GM21360 (cell line): ENCODE data around the gene DSCAML1.

Experiments
- ATAC-seq: cut with Tn5 transposase; IDR thresholded peaks from one replicate; pipeline ENCODE4 v1.9.1; 2021; ENCODE audit warnings: mild to moderate bottlenecking, moderate library complexity; ENCODE audit not compliant: unreplicated experiment

The DSCAML1 gene

DNA sequence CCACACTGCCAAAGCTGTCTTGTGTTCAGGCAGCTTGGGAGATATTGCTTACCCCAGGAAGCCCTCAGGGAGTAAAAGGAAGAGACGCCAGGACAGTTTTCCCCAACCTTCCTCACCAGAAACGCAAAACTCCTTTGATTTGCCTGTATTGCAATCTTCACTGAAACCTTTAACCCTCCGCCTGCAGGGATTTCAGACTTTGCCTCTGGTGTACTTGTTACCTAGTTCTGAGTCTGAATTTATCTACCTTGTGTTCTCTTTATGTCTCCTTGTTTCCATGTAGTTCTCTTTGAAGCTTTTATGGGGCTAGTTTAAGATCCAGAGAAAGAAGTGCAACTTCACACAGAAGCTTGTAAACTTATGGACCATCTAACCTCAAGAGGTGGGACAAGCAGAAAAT is 154.2 kb downstream of the DSCAML1 start:
- ATAC-seq = no peak

DNA sequence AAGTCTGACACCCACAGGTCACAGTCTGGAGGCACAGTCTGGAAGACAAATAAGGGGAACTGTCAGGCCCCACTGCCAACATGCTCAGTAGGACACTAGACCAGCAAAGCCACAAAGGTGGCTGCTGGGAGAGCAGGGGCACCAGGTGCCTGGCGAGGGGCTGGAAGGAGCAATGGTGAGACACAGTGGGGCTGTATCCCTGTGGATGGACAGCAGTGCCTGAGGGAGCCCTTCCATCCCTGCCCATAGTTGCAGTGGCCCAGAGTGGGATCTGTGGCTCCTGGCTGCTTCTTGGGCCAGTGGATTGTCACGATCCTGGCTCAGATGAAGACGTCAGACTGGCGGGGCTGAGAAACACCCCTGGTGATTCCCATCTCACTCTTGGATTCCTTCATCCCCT is 154.6 kb downstream of the DSCAML1 start:
- ATAC-seq = no peak

DNA sequence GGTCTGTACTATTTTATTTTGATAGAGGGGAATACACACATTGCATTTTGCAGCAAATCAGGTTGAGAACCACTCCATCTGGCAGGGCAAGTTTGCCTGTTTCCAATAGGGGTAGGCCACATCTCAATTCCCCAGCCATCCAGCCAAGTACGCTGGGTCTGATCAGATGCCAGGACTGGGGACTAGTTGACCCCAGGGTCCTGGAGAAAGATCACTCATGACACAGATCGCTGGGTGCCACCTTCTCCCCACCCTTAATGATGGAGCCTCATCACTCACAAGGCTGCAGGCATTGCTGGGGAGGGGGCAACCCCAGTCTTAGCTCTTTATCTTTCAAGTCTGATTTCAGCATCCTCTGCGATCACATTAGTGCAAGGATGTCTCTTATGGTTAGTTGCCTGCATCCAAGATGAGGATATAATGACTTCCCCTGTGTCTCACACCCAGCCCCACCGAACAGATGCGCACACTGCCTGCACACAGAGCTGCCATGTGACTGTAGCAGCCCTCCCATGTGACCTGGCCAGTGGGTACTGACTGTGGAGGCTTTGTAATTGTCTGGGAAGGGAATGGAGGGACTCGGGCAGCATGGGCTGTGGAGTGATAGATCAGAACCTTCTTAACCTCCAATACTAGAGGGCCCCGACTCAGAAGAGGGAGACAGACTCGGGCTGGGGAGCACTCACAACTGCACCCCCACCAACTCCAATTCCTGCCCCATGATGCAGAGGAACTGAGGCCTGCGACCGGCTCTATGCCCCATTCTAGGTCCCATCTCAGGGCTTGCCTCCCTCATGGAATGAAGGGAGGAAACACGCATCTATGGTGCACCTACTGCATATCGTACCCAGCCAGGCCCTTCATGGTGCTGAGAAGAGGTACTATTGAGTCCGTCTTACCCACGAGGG is 155.8 kb downstream of the DSCAML1 start:
- no peak for ATAC-seq

DNA sequence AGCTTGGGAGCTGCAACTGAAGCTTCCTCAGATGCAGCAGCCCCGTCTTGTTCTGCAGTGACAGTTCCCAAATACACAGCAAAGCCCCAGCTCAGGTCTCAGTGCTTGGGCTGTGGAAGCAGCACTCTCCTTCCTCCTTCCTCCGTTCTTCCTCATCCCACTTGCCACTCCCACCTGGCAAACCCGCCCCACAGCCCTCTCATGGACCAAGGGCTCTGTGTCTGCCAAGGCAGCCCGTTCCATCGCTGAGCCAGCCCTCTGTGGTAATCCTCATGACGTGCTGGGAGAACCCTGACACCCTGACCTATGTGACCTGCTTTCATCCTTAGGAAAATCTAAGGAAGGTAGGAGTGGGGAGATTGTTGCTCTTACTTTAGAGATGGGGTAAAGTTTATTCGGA is 157.0 kb downstream of the DSCAML1 start:
- no peak for ATAC-seq

DNA sequence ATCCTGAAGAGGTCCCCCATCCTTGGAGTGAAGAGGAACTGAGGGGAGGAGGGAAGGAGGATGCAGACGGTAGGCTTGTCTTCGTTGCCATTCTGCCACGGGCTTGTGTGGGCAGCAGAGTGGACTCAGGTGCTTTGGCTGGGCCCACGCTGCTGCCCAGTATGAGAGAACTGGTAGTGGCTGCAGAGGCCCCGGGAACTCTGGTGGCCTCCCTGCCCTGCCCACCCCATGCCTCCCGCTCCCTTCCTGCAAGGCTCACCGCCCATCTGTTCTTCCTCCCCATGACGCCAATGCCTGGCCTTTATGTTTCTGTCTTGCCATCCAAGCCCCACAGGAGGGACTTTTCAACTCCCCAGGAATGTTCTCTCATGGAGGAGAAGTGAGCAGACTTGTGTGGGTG is 157.4 kb downstream of the DSCAML1 start:
- ATAC-seq = no peak

DNA sequence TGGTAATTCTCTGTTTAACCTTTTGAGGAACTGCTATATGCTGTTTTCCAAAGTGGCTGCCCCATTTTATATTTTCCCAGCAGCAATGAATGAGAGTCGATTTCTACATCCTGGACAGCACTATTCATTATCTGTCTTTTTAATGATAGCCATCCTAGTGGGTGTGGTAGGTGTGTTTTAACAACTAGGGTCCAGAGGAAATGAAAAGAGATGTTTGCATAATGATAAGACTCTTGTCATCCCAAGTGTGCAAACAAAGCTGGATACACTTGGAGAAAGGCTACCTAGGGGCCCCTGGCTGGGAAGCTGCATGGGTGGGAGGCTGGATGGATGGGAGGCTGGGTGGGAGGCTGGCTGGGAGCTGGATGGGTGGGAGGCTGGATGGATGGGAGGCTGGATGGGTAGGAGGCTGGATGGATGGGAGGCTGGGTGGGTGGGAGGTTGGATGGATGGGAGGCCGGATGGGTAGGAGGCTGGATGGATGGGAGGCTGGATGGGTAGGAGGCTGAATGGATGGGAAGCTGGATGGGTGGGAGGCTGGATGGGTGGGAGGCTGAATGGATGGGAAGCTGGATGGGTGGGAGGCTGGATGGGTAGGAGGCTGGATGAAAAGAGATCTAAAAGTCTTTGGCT is 158.0 kb downstream of the DSCAML1 start:
- ATAC-seq = no peak

DNA sequence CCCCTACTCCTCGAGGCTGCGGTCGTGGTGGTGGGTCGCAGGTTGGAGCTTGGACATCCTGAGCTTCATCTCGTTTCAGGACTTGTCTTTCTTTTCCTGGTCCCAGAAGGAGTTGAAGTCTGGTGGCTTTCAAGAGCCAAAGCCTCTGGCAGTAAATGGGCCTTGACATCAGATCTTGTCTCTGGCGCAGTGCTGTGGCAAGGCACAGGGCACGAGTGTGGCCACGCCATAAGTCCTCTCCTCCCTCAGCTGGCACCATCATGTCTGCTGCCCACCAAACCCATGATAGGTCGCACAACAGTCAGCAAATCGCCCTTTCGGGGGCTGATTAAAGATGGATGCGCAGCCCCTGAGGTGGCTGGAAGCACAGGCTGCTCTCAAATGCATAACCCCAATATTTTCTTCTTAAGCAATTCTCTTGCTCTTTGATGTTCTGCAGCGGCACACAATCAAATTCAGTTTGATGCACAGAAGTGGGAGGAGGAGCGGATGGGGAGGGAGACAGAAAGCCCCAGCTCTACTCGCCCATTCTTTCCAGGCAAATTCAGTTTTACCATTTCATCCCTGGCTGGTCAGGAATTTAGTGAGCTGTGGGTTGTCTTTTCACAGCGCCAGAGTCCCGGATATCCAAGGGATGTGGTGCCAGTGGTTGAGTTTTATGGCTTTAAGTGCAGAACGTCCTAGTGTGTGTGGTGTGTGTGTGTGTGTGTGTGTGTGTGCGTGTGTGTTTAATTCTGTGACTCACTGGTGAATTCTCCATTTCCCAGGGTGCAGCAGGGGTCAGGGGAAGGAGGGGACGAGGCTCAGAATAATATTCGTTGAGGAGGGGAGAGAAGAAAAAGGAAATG is 162.0 kb downstream of the DSCAML1 start:
- no peak for ATAC-seq

DNA sequence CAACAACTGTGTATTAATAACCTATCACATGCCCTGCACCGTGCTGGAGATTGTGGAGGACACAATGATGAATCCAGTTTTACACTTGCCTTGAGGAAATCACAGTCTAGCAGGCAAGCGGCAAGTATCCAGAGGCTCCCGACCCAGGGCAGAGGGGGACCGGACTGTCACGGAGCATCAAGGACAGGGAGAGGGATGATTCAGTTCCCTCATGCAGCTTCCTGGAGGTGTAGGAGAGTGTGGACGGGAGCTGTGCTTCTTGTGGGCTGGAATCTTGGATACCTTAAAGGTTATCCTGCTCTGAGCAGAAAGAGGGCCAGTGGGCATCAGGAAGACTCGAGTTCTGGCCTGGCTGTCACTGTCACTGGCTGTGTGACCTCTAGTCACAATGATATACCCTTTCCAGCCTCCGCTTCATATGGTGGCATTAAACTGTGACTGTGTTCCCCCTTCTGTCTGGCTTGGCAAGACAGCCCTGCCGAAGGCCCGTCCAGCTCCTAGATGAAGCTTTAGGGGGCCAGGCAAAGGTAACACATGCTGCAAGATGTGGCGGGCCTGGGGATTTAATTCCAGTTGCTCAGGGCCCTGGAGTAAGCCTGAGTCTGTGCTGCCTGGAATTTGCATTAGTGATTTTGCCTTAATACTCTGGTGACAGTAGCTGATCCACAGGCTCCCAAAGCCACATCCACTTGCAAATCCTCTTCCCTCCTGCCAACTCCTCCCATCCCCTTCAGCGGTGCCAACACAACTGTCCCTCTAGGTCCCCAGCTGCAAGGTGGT is 162.8 kb downstream of the DSCAML1 start:
- ATAC-seq = no peak

DNA sequence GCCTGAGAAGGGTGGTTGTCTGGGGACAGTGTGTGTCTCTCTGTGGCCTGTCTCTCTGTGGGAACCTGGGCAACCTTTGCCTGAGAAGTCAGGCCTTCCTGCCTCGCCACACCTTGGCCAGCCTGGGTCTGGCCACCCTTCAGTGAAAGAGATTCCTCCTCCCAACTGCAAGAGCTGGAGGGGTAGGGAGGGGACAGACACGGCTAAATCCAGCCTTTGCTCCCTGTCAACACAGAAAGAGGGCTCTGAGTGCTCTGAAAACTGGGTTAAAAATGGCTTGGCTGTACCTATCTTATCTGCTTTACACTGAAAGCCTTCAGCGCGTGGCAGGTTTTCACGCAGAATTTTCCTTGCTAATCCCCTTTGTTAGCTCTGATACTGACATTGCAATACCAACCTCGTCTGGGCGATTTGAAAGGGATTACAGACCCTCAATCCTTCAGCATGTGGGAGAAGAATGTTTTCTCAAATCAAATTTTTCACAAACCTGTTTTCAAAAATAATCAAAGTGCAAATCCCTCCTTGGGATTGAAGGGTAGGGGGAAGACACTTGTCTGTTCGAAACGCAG is 163.7 kb downstream of the DSCAML1 start:
- no peak for ATAC-seq

DNA sequence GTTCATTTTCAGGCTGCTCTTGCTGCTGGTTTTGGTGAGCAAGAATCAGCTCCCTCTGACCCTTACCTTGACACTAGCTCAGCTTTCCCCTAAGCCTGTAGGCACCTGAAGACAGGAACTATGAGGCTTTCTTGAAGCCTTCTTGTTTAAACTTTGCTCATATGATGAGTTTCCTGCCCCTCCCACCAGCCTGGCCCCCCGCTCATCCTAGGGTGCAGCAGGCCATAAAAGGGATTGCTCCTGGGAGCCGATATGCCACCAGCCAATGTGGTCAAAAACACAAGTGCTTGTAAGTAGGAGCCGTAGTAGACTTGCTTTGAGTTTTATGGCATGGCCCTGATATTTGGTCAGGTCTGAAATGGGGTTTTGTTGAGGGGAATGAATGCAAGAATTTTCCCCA is 164.7 kb downstream of the DSCAML1 start:
- no peak for ATAC-seq

DNA sequence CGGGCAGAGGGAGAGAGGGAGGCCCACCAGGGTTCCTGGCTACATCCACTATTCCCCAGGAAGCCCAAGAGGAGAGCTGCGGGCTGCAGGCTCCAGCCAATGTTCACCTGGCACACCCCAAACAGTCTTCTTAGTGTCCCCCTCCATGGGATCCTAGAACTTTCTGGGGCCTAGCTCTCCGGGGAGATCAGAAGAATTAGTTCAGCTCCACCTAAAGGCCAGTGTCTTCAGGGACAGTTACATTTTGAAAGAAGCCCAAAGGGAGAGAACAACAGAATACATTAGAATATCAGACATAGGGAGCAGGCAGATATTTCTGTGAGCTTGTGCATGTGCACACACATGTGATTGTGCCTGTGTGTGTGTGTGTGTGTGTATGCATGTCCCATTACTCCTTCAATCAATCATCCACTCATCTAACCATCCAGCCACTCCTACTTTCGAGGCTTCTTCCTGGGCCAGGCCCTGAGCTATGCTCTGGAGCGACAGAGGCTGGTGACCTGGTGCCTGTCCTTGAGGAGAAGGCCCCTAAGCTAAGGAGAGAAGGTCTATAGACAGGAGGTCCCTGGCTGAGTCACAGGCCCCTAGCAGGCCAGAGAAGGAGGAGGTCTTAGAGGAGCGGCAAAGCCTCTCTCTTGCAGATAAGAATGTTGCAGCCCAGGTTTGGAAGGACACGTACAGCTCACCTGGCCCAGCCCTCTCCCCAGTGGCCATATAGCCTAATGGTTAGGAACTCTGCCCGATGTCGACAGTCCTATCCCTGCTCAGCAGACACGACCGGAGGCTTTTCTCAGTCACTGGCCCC is 165.5 kb downstream of the DSCAML1 start:
- no peak for ATAC-seq

DNA sequence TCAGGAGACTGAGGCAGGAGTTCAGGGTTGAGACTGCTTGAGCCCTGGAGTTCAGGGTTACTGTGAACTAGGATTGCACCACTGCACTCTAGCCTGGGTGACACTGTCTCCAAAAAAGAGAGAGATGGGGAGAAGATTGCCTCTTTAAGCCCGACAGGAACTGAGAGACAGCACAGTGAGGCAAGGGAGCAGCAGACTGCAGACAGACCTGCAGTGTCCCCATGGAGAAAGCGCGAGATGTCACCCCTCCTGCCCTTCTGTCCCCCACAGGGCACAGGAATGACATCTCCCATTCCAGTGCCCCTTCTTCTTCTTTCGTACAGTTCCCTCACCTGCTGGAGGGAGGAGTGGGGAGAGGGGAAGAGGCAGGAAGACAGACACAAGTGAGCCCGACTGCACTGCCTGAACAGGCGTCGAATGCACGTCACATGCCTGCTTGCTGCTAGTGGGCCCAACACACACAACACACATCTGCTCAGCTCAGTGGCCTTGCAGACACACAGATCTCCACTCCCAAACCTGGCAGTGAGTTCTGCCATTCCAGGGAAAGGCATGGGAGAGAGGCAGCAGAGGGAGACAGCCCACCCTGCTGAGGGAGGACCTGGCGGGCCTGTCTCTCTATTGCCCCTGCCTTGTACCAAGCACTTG is 167.0 kb downstream of the DSCAML1 start:
- ATAC-seq = no peak

DNA sequence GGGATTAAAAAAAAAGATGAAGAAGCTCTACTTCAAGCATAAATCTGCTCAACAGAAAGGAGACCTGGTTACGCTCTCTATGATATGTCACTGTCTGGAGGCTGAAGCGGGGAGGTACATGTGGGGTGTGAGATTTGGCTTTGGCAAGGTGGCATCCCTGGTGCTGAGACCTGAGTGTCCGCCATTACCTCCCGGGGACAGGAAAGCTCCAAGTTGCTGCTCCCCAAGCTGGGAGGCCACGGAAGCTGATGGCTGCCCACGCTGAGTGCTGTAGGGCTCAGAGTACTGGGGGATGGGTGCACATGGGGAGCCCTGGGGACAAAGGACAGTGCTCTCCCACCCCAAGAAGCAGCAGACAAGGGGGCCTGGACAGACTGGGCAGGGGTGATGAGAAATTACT is 167.9 kb downstream of the DSCAML1 start:
- no peak for ATAC-seq

DNA sequence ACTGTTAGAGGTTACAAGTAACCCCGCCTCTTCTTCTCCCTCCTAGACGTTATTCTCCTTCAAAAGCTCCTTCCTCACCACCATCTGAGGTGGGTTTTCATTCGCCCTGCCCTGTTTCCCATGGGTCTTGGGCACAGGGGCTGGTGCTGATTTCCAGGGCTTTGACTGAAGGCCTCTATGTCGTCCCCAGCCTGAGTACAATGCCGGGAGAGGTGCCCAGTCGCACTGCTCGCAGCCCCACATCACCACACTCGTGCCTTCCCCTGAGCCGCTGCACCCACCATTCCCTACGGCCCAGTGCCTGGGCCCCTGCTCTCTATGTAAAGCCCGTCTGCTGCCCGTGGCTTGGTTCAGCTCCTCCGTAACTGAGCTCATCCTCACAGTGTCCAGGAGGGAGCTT is 169.8 kb downstream of the DSCAML1 start:
- ATAC-seq = no peak

DNA sequence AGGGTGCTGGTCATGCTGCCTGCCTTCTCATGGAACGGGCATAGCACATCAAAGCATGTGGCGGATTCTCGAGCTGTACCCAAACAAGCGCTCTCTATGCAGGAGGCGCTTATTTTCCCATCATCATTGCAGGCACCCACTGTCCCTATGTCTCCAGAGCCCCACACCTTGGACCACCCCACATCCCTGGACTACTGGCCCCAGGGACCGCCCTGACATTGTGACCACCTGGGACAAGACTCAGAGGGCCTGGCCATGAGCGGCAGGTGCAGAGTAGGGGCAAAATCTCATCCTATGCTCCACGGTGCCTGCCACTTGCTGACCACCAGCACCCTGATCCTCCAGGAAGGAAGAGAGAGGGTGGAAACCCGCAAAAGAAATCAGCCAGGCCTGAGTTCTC is 170.4 kb downstream of the DSCAML1 start:
- no peak for ATAC-seq

DNA sequence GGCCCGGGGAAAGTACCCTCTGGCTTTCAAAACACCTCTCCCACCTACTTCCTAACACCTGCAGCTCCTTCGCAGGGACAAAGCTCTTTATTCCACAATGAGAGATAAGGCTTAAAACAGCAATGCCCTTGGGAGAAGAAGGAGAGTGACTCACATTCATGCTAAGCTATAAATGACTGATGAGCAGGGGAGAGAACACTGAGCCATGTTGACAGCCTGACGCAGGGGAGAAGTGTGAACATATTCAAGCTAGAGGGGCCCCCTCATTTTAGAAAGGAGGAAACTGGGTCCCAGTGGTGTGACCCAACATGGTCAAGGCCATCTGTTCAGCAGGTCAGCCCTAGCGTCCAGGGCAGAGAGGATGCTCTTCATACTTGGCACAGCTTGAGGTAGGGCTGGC is 171.8 kb downstream of the DSCAML1 start:
- ATAC-seq = no peak

DNA sequence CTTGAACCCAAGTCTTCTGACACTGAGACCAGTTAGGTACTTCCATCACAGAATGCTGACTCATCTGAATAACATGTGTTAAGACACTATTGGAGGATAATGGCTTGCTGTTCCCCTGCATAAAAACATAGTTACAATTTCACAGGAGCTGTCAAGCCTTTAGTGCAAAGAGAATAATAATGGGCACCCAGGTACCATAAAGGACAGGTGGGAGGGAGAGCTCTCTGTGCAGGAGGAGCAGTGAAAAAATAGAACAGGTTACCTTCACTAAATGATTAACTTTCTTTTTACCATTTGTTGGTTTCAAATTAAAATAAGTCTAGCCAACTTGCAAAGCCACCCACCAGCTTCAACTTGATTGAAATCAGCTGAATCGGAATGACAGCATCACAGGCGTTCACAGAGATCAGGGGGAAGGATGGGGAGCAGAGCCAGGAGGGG is 173.2 kb downstream of the DSCAML1 start:
- ATAC-seq = no peak

DNA sequence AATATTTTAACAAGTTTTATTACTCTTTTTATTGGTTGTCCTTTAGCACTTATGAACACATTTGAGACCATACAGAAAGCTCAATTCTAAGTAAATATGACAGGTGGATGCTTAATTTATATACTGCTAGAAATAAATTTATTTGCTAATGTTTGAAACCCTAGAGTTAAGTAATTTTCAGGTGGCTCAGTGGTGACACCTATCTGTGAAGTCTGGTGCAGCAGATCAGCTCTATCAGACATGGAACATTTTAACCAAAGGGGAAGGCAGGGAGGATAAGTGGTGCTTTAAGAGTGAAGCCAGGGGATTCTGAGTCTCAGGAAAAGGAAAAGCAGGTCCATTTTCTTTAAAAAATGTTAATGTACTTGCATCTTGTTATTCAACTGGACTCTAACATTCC is 175.8 kb downstream of the DSCAML1 start:
- ATAC-seq = no peak

DNA sequence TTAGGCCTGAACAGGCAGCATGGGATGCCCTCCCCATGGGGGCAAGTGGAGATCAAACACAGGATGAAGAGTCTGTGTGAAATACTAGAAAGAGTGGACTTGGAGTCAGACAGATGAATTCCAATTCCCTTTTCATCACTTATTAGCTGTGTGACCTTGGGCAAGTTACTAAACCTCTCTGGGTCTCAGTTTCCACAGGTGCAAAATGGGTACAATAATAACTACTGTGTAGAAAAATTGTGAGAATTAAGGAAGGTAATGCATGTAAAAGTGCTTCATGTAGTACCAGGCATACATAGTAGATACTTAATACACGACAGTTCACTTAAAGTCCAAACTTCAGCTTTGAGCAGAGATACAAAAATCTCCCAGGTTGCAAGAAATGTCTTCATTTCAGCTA is 176.4 kb downstream of the DSCAML1 start:
- no peak for ATAC-seq
